Activated T-helper 2 cell treated with anti-CD3 and anti-CD28 coated beads, Interferon-gamma antibody, Interleukin-2, Interleukin-4, amounts not matched to agents 10 μg/mL and 5 μg/mL and 100 μg/mL, durations not matched to agents 14 hours and 24 hours and 36 hours (primary cell): ENCODE results near the gene HDAC1. TPM values are rescaled to one million over a fixed set of nuclear protein-coding genes. Genes with fewer than 3 reads are reported as not detected.
A peak's percentile ranks its signal among the peaks of the same experiment; 100 is the strongest.
"Not testable (repeated sequence)": the region's sequence is repeated elsewhere in the genome, so short reads cannot be mapped to it uniquely, and the experiment has no call there.

Experiments
- DNase-seq: peaks from one replicate; pipeline ENCODE4 v3.0.0; 2021; ENCODE audit warnings: low spot score
- H3K27ac Mint-ChIP-seq: one replicate; pipeline ENCODE4 v1.8.0; 2021; ENCODE audit warnings: mixed read lengths
- H3K27me3 Mint-ChIP-seq: one replicate; pipeline ENCODE4 v1.8.0; 2021; ENCODE audit warnings: low read depth, mixed read lengths
- H3K36me3 Mint-ChIP-seq: one replicate; pipeline ENCODE4 v1.8.0; 2021; ENCODE audit warnings: low read depth, mixed read lengths
- H3K4me1 Mint-ChIP-seq: one replicate; pipeline ENCODE4 v1.8.0; 2021; ENCODE audit warnings: low read depth, mixed read lengths
- H3K4me3 Mint-ChIP-seq: one replicate; pipeline ENCODE4 v1.8.0; 2021; ENCODE audit warnings: low read depth, mild to moderate bottlenecking, moderate library complexity, mixed read lengths
- H3K9me3 Mint-ChIP-seq: one replicate; pipeline ENCODE4 v1.8.0; 2021; ENCODE audit warnings: mixed read lengths
- intact Hi-C: fragments of 100-400 bp; cut with micrococcal nuclease; formaldehyde crosslinking; loops from one replicate; pipeline ENCODE4 v1.15.1; 2023
- total RNA-seq: library from RNA; stranded (reverse); gene quantifications from 2 replicates; pipeline ENCODE4 v1.2.3, GENCODE V29; 2022

Gene HDAC1
- total RNA-seq, 1 donor from 2014 or later: 179 TPM

DNA sequence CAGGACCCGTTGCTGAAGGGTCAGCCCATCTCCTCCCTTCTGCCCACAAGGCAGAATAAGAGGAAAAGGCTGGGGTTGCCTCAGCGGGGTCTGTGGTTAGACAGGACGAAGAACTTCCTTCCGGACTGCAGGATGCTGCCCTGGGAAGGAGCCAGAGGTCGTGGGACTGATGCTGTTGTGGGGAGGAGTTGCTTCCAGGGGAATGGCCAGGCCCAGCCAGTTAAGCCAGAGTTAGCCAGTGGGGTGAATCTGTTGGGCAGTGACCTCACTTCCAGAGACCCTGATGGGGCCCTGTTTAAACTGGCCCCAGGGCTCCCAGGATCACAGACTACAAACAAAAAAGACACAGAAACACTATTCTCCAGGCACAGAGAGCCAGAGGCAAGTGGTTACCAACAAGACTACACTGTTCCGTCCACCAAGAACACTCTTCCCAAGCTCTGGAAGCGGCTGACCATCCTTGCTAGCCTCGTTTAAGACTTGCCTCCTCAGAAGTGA, 57.4 kb downstream of the HDAC1 start:
- Mint-ChIP-seq H3K36me3 (no peaks in the 10 kb centered on the region), H3K27me3 (peaks cover 3% of the 10 kb centered on the region), H3K9me3 (no peaks in the 10 kb centered on the region), H3K4me3 (no peak overlapping the region), H3K27ac (peak overlapping the region; percentile 15), H3K4me1 (peaks cover 24% of the 10 kb centered on the region)
- no peak for DNase-seq
- intact Hi-C loops: no loop called here

GRCh38 chr1:32350785-32351398, 59.0 kb downstream of the HDAC1 start:
- H3K27ac Mint-ChIP-seq: peak overlapping the region; percentile 36

GRCh38 chr1:32351399-32352238, 59.7 kb downstream of the HDAC1 start:
- intact Hi-C loops: loop anchor here (1.0 kb wide), 1 partner anchor 14 kb away; no protein-coding TSS in a partner anchor
- Mint-ChIP-seq H3K4me3 (peak overlapping the region; percentile 78), H3K27me3 (no peaks in the 10 kb centered on the region), H3K36me3 (no peaks in the 10 kb centered on the region), H3K4me1 (peaks cover 24% of the 10 kb centered on the region), H3K27ac (no peak overlapping the region), H3K9me3 (no peaks in the 10 kb centered on the region)
- DNase-seq: peak; percentile 89

More at GRCh38 chr1:32350785-32351398, 59.0 kb downstream of the HDAC1 start:
- DNase-seq: no peak
- no peaks in the 10 kb centered on the region for H3K36me3 Mint-ChIP-seq
- H3K27me3 Mint-ChIP-seq: no peaks in the 10 kb centered on the region
- no peaks in the 10 kb centered on the region for H3K9me3 Mint-ChIP-seq
- H3K4me3 Mint-ChIP-seq: peak overlapping the region; percentile 78
- peaks cover 24% of the 10 kb centered on the region for H3K4me1 Mint-ChIP-seq
- intact Hi-C loops: loop anchor here (1.0 kb wide), 1 partner anchor 14 kb away; no protein-coding TSS in a partner anchor

DNA sequence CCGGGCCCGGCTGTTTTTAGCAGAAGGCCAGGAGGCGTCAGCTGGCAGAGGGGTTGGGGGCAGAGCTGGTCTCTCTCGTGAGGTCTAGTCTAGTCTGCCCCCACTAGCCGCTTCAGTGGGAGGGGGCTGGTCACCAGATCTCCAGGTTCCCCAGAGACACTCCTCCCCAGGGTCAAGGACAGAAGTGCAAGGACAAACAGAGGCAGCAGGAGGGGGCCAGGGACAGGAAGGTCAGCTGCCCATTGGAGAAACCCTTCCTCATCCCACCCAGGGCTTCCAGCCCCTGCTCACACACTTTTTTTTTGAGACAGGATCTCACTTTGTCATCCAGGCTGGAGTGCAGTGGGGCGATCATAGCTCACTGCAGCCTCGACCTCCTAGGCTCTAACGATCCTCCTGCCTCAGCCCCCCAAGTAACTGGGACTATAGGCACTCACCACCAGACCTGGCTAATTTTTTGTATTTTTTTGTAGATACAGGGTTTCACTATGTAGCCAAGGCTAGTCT, 60.4 kb downstream of the HDAC1 start:
- Mint-ChIP-seq H3K4me1 (peaks cover 24% of the 10 kb centered on the region), H3K27me3 (no peaks in the 10 kb centered on the region), H3K4me3 (peak overlapping the region; percentile 56), H3K36me3 (no peaks in the 10 kb centered on the region), H3K27ac (peak overlapping the region; percentile 13), H3K9me3 (no peaks in the 10 kb centered on the region)
- no peak for DNase-seq
- intact Hi-C loops: no loop called here

DNA sequence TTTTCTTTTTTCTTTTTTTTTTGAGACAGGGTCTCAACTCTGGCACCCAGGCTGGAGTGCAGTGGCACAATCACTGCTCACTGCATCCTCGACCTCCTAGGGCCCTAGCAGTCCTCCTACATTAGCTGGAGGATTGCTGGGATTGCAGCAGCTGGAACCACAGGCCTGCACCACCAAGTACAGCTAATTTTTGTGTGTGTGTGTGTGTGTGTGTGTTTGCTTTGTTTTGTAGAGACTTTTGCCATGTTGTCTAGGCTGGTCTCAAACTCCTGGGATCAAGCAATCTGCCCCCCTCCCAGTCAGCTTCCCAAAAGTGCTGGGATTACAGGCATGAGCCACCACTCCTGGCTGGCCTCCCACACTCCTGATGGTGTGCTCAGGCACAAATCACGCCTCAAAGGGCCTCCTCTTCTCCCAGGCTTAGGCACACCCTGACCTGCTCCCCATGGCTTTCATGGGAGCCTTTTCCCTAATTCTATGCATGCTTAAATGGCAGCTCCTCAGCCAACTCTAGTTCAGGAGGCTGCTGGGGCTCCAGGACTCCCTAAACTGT, 61.0 kb downstream of the HDAC1 start:
- H3K4me1 Mint-ChIP-seq: peaks cover 24% of the 10 kb centered on the region
- no peaks in the 10 kb centered on the region for H3K36me3 Mint-ChIP-seq
- H3K4me3 Mint-ChIP-seq: peak overlapping the region; percentile 56
- H3K27me3 Mint-ChIP-seq: no peaks in the 10 kb centered on the region
- no peaks in the 10 kb centered on the region for H3K9me3 Mint-ChIP-seq
- H3K27ac Mint-ChIP-seq: no peak overlapping the region
- no peak for DNase-seq
- intact Hi-C loops: no loop called here

DNA sequence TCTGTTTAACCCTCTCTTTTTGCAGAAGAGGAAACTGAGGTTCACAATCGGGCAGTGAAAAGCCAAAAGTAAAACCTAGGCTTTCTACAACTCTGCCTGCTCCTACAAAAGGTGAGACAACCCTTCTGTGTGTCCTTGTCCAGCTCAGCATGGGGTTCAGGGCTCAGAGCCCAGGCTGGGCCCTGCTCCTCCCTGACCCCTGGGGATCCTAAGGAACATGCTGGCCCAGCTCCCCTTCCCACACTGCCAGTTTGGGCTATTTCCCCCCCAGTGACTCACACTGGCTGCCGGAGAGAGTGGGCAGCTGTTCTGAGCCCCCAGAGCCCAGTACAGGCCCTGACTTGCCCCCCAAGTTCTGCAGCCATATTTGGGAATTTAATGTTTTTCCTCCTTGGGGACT, 61.5 kb downstream of the HDAC1 start:
- Mint-ChIP-seq H3K9me3 (no peaks in the 10 kb centered on the region), H3K4me1 (peaks cover 19% of the 10 kb centered on the region), H3K4me3 (peak overlapping the region; percentile 17), H3K36me3 (no peaks in the 10 kb centered on the region), H3K27me3 (no peaks in the 10 kb centered on the region), H3K27ac (no peak overlapping the region)
- no peak for DNase-seq
- intact Hi-C loops: no loop called here

DNA sequence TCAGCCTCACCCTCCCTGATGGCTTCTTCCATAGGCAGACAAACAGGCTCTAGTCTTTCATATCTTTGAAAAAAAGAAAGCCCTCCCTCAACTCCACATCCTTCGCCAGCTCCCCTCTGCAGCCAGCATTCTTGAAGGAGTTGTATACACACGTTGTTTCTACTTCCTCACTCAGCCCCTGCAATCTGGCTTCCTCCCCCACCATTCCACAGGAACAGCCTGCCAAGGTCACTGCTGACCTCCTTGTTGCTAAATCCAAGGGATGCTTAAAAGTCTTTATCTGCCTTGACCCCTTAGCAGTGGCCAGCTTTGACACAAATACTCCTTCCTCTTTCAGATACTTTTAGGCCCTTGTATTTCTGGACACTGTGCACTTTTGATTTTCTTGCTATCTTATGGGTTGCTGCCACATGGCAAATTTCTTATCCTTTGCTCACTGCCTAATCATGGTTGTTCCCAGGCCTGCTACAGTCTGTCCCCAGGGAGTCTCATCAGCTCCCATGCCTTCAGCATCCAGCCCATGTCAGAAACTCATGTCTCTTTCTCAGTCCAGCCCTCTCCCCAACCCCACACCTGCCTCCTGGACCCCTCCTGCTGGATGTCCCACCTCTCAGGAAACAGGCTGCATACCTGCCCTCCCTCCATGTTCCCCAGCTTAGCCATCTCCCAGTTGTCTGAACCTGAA, 62.1 kb downstream of the HDAC1 start:
- Mint-ChIP-seq H3K4me1 (peaks cover 13% of the 10 kb centered on the region), H3K27ac (no peak overlapping the region)

DNA sequence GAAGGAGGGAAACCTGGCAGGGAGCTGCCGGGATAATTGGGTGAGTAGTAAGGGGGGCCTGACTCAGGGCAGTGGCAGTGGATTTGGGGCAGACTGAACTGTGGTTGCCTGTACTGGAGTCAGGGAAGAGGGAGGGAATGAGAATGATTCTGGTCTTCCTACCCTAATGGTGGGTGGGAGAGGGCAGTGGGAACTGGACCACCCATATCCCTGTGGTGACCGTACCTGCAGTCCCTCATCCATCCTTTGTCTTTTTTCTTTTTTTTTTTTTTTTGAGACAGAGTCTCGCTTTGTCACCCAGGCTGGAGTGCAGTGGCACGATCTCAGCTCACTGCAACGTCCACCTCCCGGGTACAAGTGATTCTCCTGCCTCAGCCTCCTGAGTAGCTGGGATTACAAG, 63.9 kb downstream of the HDAC1 start:
- DNase-seq, H3K27ac Mint-ChIP-seq, H3K9me3 Mint-ChIP-seq, H3K4me3 Mint-ChIP-seq, H3K27me3 Mint-ChIP-seq, H3K36me3 Mint-ChIP-seq, intact Hi-C loops: not testable (repeated sequence)
- peaks cover 14% of the 10 kb centered on the region for H3K4me1 Mint-ChIP-seq

More for the DNA sequence above, 62.1 kb downstream of the HDAC1 start:
- no peaks in the 10 kb centered on the region for H3K27me3 Mint-ChIP-seq
- H3K4me3 Mint-ChIP-seq: peak overlapping the region; percentile 32
- DNase-seq: no peak
- no peaks in the 10 kb centered on the region for H3K36me3 Mint-ChIP-seq
- H3K9me3 Mint-ChIP-seq: no peaks in the 10 kb centered on the region
- intact Hi-C loops: no loop called here

DNA sequence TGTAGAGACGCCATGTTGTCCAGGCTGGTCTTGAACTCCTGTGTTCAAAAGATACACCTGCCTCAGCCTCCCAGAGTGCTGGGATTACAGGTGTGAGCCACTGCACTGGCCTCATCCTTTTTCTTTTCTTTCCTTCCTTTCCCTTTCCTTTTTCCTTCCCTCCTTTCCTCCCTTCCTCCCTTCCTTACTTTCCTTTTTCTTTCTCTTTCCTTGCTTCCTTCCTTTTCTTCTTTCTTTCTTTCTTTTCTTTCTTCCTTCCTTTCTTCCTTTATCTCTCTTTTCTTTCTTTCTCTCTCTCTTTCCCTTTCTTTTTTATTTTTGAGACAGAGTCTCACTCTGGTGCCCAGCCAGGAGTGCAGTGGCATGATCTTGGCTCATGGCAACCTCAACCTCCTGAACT, 64.6 kb downstream of the HDAC1 start:
- H3K9me3 Mint-ChIP-seq: no peaks in the 10 kb centered on the region
- H3K36me3 Mint-ChIP-seq: peaks cover 4% of the 10 kb centered on the region
- H3K27ac Mint-ChIP-seq: no peak overlapping the region
- H3K4me3 Mint-ChIP-seq: no peak overlapping the region
- intact Hi-C loops: no loop called here
- H3K27me3 Mint-ChIP-seq: peaks cover 3% of the 10 kb centered on the region
- peaks cover 15% of the 10 kb centered on the region for H3K4me1 Mint-ChIP-seq
- no peak for DNase-seq

- H3K27me3 Mint-ChIP-seq: peaks cover 8% of the 10 kb centered on the region
- no peak overlapping the region for H3K4me3 Mint-ChIP-seq
- intact Hi-C loops: no loop called here
- peaks cover 8% of the 10 kb centered on the region for H3K36me3 Mint-ChIP-seq
- no peak overlapping the region for H3K27ac Mint-ChIP-seq
- DNase-seq: no peak
- no peaks in the 10 kb centered on the region for H3K9me3 Mint-ChIP-seq
- peaks cover 15% of the 10 kb centered on the region for H3K4me1 Mint-ChIP-seq
Observed at GRCh38 chr1:32357614-32358013, 65.7 kb downstream of the HDAC1 start.

- Mint-ChIP-seq H3K27me3 (peaks cover 8% of the 10 kb centered on the region), H3K27ac (no peak overlapping the region)
Observed at GRCh38 chr1:32358435-32358834, 66.6 kb downstream of the HDAC1 start.

GRCh38 chr1:32361308-32361673, 69.4 kb downstream of the HDAC1 start:
- no peak overlapping the region for H3K4me3 Mint-ChIP-seq
- H3K27ac Mint-ChIP-seq: no peak overlapping the region
- peaks cover 18% of the 10 kb centered on the region for H3K4me1 Mint-ChIP-seq
- intact Hi-C loops: no loop called here
- no peaks in the 10 kb centered on the region for H3K9me3 Mint-ChIP-seq
- H3K36me3 Mint-ChIP-seq: peaks cover 32% of the 10 kb centered on the region
- DNase-seq: no peak
- H3K27me3 Mint-ChIP-seq: peaks cover 8% of the 10 kb centered on the region

More at GRCh38 chr1:32358435-32358834, 66.6 kb downstream of the HDAC1 start:
- DNase-seq: no peak
- no peaks in the 10 kb centered on the region for H3K9me3 Mint-ChIP-seq
- no peak overlapping the region for H3K4me3 Mint-ChIP-seq
- peaks cover 15% of the 10 kb centered on the region for H3K4me1 Mint-ChIP-seq
- H3K36me3 Mint-ChIP-seq: peaks cover 15% of the 10 kb centered on the region
- intact Hi-C loops: no loop called here
